HG03354 (cell line): ENCODE data around the gene QDPR.
"Not testable (repeated sequence)": the region's sequence is repeated elsewhere in the genome, so short reads cannot be mapped to it uniquely, and the experiment has no call there.

ENCODE experiments used
- ATAC-seq: cut with Tn5 transposase; IDR thresholded peaks from one replicate; pipeline ENCODE4 v1.9.1; 2021; ENCODE audit warnings: mild to moderate bottlenecking; ENCODE audit not compliant: unreplicated experiment, poor library complexity, severe bottlenecking

The QDPR gene

GRCh38 chr4:17511950-17512795 is at the start of gene QDPR:
TSS of gene QDPR (minus strand) at chr4:17512090. CDS start at chr4:17512054, 36 bp downstream.
- peak; percentile 95 for ATAC-seq

- ATAC-seq: no peak
These were observed 49.5 kb upstream of the QDPR start for GRCh38 chr4:17561195-17561909.

GRCh38 chr4:17560065-17560673 is 48.3 kb upstream of the QDPR start:
- no peak for ATAC-seq

DNA sequence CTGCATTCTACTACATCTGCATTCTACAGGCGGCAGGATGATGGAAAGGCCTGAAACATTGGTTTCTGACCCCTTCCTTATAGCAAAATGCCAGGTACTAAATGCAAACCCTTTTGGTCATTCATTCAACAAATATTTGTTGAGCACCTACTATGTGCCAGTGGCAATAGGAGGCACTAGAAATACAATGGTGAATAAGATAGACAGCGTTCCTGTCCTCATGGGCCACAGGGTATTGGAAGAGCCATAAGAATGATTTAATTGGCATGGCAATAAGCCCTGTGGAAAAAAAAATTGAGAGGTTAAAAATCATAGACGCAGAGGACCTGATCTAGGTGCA is 47.8 kb upstream of the QDPR start:
- ATAC-seq: no peak

DNA sequence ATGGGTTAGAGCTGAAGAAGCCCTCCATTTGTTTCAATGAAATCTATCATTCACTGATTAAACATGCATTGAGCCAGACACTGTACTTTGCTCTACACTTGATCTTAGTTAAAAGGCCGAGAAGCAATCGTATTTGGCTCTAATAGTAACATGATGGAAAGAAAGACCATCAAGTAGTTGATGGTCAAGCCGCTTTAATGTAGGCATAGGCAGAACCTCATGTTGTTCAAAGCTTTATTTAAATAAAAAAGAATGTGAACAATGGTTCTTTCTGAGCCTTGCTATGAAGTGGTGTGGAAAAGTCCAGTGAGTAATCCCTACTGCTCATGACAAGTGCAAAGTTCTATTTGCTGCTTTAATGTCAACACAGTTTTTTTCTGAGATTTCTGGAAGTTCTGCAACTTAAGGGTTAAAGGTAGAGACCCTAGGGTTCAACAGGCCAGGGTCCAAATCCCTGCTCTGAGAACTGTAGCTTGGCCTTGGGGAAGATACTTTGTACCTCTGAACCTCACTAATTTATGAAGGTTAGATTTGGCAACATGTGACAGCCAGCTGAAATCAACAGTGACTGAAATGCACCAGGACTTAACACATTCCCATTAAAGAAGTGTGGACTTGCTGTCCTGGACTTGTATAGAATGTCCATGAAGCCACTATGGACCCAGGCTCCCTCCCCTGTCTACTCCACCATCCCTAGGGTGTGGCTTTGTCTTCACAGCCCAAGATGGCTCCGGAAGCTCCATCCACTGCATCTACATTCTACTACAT is 47.2 kb upstream of the QDPR start:
- ATAC-seq: no peak

- ATAC-seq: no peak
These were observed 46.0 kb upstream of the QDPR start for GRCh38 chr4:17557880-17558279.

DNA sequence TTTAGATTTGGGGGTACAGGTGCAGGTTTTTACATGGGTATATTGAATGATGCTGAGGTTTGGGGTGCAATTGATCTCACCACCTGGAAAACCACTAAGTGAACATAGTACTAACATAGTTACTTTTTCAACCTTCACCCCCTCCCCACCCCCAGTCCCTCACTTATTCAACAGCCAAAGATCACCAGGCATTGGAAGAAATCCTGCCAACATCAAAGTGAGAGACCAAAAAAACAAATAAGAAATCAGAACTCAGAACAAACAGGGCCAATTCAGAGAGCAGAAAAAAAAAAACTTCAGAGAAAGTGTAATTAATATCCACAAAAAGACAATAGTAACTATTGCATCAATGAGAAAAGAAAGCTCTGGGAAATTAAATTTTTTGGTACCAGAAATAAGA is 44.6 kb upstream of the QDPR start:
- no peak for ATAC-seq

- no peak for ATAC-seq
These were observed 42.7 kb upstream of the QDPR start for GRCh38 chr4:17554568-17554967.

DNA sequence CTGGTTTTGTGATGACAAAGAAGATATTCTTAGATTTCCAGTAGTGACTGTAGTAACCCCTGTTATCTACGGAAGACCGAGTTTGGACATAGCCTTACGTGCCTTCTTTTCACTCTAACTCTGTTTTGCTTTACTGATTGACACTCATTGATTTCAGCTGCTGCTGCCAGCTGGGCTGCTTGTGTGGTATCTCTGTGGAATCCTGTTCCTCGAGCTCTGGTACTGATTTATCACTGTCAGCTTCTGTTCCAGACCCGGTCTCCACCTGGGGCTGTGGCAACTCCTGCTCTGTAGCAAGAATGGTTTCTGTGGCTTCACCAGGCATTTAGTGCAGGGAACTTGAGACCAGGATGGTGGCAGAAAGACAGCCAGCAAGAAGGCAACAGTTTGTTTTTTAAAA is 40.5 kb upstream of the QDPR start:
- ATAC-seq: no peak

GRCh38 chr4:17550549-17550948 is 38.7 kb upstream of the QDPR start:
- no peak for ATAC-seq

- ATAC-seq: no peak
These were observed 34.8 kb upstream of the QDPR start for GRCh38 chr4:17546678-17547077.

- ATAC-seq: no peak
These were observed 34.3 kb upstream of the QDPR start for GRCh38 chr4:17546222-17546621.

GRCh38 chr4:17545374-17546140 is 33.7 kb upstream of the QDPR start:
- ATAC-seq: no peak

DNA sequence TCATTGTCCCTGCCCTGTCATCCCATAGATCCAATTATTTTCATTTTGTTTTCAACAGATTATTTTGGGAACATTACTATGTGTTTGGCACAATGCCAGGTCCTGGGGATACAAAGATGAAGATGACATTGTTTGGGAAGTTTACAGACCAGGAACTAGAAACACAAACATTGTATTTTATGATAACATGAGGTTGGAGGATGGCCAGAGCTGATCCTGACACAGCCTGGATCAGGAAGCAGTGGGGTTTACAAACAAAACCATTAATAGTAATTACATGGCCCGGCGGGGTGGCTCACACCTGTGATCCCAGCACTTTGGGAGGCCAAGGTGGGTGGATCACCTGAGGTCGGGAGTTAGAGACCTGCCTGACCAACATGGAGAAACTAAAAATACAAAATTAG is 32.9 kb upstream of the QDPR start:
- no peak for ATAC-seq

- ATAC-seq: no peak
These were observed 32.3 kb upstream of the QDPR start for GRCh38 chr4:17544205-17544604.

DNA sequence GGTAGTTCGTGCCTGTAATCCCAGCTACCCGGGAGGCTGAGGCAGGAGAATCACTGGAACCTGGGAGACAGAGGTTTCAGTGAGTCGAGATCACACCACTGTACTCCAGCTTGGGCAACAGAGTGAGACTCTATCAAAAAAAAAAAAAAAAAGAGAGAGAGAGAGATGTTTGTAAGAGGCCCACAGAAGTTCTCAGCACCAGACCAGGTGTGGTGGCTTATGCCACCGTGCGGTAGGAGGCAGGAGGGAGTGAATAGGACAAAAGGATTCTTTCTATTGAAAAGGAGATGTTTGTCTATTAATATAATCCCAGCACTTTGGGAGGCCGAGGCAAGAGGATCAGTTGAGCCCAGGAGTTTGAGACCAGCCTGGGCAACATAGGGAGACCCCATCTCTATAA is 25.2 kb upstream of the QDPR start:
- not testable (repeated sequence) for ATAC-seq

- ATAC-seq: peak; percentile 43
These were observed 24.0 kb upstream of the QDPR start for GRCh38 chr4:17535906-17536305.

DNA sequence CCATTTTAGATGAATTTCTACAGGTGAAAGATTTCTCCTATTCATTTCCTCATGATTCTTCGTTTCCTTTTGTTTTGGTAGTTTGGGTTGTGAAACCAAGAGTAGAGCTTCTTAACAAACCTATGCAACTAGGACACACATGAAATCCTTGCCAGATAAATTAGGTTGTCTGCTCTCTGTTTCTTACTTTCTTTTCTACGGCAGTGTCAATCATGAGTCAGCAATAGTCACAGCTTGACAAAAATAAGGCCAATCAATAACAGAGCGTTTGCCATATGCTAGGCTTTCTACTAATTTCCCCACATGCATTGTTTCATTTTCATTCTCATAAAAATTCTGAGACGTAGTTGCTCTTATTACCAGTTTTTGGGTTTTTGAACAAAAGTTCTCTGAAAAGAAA is 23.4 kb upstream of the QDPR start:
- peak; percentile 75 for ATAC-seq

DNA sequence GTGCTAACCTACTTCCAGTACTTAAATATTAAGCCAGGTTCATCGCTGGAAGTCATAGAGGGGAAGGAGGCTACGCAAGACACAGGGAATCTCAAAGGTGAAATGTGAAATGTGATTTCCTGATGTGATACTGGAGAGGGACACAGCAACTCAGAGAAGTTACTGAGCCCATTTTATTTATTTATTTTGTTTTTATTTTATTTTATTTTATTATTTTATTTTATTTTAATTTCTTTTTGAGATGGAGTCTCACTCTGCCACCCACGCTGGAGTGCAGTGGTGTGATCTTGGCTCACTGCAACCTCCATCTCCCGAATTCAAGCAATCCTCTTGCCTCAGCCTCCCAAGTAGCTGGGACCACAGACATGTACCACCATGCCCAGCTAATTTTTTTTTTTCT is 22.8 kb upstream of the QDPR start:
- ATAC-seq: no peak
